B cell (primary cell): Measurements from ENCODE around the gene NSF. TPM values are rescaled to one million over a fixed set of nuclear protein-coding genes. Genes with fewer than 3 reads are reported as not detected.
"Not testable (repeated sequence)": the region's sequence is repeated elsewhere in the genome, so short reads cannot be mapped to it uniquely, and the experiment has no call there.

Source experiments
- ATAC-seq: fragments of 200-7000 bp; cut with Tn5 transposase; one replicate; pipeline ENCODE4 v1.10.0; 2021; ENCODE audit warnings: low read depth, mild to moderate bottlenecking, moderate number of reproducible peaks, moderate library complexity
- CTCF ChIA-PET: fragments of 350-600 bp; sonication (Branson Sonifier 250); formaldehyde crosslinking; loops from one replicate; lab custom pipeline; 2021; ENCODE audit warnings: antibody characterized with exemption, inconsistent platforms; lab: Charles Lee
- POLR2A ChIA-PET: fragments of 350-600 bp; sonication (Branson Sonifier 250); formaldehyde crosslinking; loops from one replicate; lab custom pipeline; 2021; ENCODE audit warnings: antibody characterized with exemption; lab: Charles Lee
- DNase-seq: peaks from one replicate; pipeline ENCODE4 v3.0.0; 2013
- H2AFZ ChIP-seq: 2 replicates; pipeline ENCODE4 v1.6.1; 2012; ENCODE audit warnings: mild to moderate bottlenecking, low read depth, low read length; ENCODE audit not compliant: insufficient read depth, poor library complexity, severe bottlenecking
- H3K27ac ChIP-seq, 2 donors: 1 replicate in 1 of 2; 2 replicates in 1 of 2; pipeline ENCODE4 v1.5.1; 2012 to 2013; ENCODE audit warnings: low read length in 2 of 2, mild to moderate bottlenecking in 2 of 2, moderate library complexity in 1 of 2
- H3K27me3 ChIP-seq, 4 experiments: fragments of 200-600 bp in 1 of 4; sonication (generic) in 1 of 4; replicated peaks in 1 of 4; 1 replicate in 2 of 4; 2 replicates in 2 of 4; pipeline versions ENCODE4 v1.6.1 to v1.7.0; 2013 to 2016; ENCODE audit warnings: low read length in 3 of 4, mild to moderate bottlenecking in 2 of 4, mixed read lengths in 1 of 4, moderate library complexity in 1 of 4; ENCODE audit not compliant: insufficient read depth in 4 of 4, control insufficient read depth in 3 of 4; ENCODE audit errors: control extremely low read depth in 1 of 4
- H3K36me3 ChIP-seq, 2 experiments: replicated peaks in 1 of 2; 1 replicate in 1 of 2; 2 replicates in 1 of 2; pipeline versions ENCODE4 v1.6.1 to v1.7.1; 2013; ENCODE audit warnings: low read length in 1 of 2; ENCODE audit not compliant: insufficient read depth in 2 of 2, control insufficient read depth in 1 of 2; ENCODE audit errors: control extremely low read depth in 1 of 2, extremely low read depth in 1 of 2
- H3K4me1 ChIP-seq, 2 donors: fragments of 200-600 bp in 1 of 2; sonication (generic) in 1 of 2; 1 replicate in 1 of 2; 2 replicates in 1 of 2; pipeline versions ENCODE4 v1.5.1 to v1.6.1; 2013 to 2017; ENCODE audit warnings: low read length in 2 of 2; ENCODE audit not compliant: control insufficient read depth in 2 of 2, insufficient read depth in 2 of 2
- H3K4me2 ChIP-seq: replicated peaks from 2 replicates; pipeline ENCODE3; 2012; ENCODE audit warnings: mild to moderate bottlenecking, low read depth, low read length; ENCODE audit not compliant: poor library complexity, severe bottlenecking
- H3K4me3 ChIP-seq, 5 experiments: fragments of 200-600 bp in 1 of 5; sonication (generic) in 1 of 5; 1 replicate in 3 of 5; 2 replicates in 2 of 5; pipeline versions ENCODE4 v1.5.1 to v1.7.0; 2011 to 2016; ENCODE audit warnings: low read length in 4 of 5, mild to moderate bottlenecking in 4 of 5, low read depth in 2 of 5, control low read depth in 1 of 5, moderate library complexity in 1 of 5; ENCODE audit not compliant: insufficient read depth in 1 of 5; ENCODE audit errors: control extremely low read depth in 1 of 5, extremely low read depth in 1 of 5
- H3K79me2 ChIP-seq: fragments of 200-600 bp; sonication (generic); one replicate; pipeline ENCODE4 v1.6.0; 2016; ENCODE audit warnings: low read length; ENCODE audit not compliant: control insufficient read depth, insufficient read depth
- H3K9ac ChIP-seq: fragments of 200-600 bp; sonication (generic); 2 replicates; pipeline ENCODE4 v1.6.1; 2017; ENCODE audit warnings: mild to moderate bottlenecking, low read length, moderate library complexity
- H3K9me3 ChIP-seq, 3 donors: one replicate each; pipeline versions ENCODE4 v1.6.1 to v1.7.1; 2013; ENCODE audit warnings: low read length in 2 of 3; ENCODE audit not compliant: control insufficient read depth in 2 of 3, insufficient read depth in 1 of 3; ENCODE audit errors: control extremely low read depth in 1 of 3
- H4K20me1 ChIP-seq: 2 replicates; pipeline ENCODE4 v1.6.0; 2012; ENCODE audit warnings: mild to moderate bottlenecking, low read length; ENCODE audit not compliant: insufficient read depth, control insufficient read depth, poor library complexity, severe bottlenecking
- H3K27ac Mint-ChIP-seq: one replicate; pipeline ENCODE4 v1.8.0; 2021; ENCODE audit warnings: mixed read lengths
- H3K27me3 Mint-ChIP-seq: one replicate; pipeline ENCODE4 v1.8.0; 2021; ENCODE audit warnings: mixed read lengths
- H3K4me1 Mint-ChIP-seq: one replicate; pipeline ENCODE4 v1.8.0; 2021; ENCODE audit warnings: mixed read lengths
- H3K4me3 Mint-ChIP-seq: one replicate; pipeline ENCODE4 v1.8.0; 2021; ENCODE audit warnings: mixed read lengths
- H3K9me3 Mint-ChIP-seq: one replicate; pipeline ENCODE4 v1.8.0; 2022; ENCODE audit warnings: mixed read lengths; ENCODE audit not compliant: insufficient read depth
- WGBS: methylation state at CpG from one replicate; pipeline ENCODE4 v1.1.5; 2013; ENCODE audit warnings: missing lambda C conversion rate; ENCODE audit not compliant: insufficient coverage; 5-methylcytosine and 5-hydroxymethylcytosine counted together
- intact Hi-C: fragments of 100-400 bp; cut with micrococcal nuclease; formaldehyde crosslinking; loops from one replicate; pipeline ENCODE4 v1.10.0; 2022
- polyA plus RNA-seq: library from polyadenylated mRNA; depleted of rRNA; stranded (reverse); fragments of >200 nt; gene quantifications from 2 replicates; pipeline ENCODE4 v1.2.3, GENCODE V29; 2012
- total RNA-seq, 2 donors: library from RNA; stranded (reverse); fragments of 120-200 nt in 1 of 2; gene quantifications; 1 replicate in 1 of 2; 2 replicates in 1 of 2; pipeline versions ENCODE4 v1.2.3 to v1.2.4, GENCODE V29; 2013 to 2022

NSF gene
- total and polyA plus RNA-seq, 2 donors (not counting 1 experiment from before 2014, with no cell fraction given), result 10.9 to 91.0 TPM

DNA sequence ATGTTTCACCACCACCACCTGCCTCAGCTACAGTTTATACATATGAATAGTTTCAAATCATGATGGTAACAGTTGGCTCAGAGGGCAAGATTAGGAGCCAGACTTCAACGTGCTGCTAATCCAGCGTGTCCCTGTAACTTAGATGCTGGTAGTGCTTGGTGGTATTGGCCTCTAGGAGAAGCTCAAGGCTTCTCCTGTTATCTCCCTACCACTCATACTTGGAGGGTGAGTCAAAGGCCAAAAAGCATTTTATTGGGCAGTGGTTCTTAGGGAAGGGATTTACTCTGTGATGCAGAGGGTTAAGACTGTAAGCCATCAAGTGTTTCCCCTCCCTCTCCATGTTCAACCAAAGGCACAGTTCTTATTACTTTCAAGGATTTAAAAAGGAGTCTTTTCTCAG, 82.3 kb downstream of the NSF start:
- intact Hi-C loops, POLR2A ChIA-PET, H3K4me1 ChIP-seq, DNase-seq, H3K27ac ChIP-seq, H3K9me3 Mint-ChIP-seq, H2AFZ ChIP-seq, H3K4me3 Mint-ChIP-seq, H3K27me3 Mint-ChIP-seq, H3K4me2 ChIP-seq, H3K27ac Mint-ChIP-seq, H3K79me2 ChIP-seq, H3K4me1 Mint-ChIP-seq, H3K4me3 ChIP-seq, ATAC-seq, H3K36me3 ChIP-seq, H3K27me3 ChIP-seq, H4K20me1 ChIP-seq, H3K9ac ChIP-seq, H3K9me3 ChIP-seq, CTCF ChIA-PET: not testable (repeated sequence)
- WGBS, result no CpG with 5 or more reads among the region's 2 CpGs

DNA sequence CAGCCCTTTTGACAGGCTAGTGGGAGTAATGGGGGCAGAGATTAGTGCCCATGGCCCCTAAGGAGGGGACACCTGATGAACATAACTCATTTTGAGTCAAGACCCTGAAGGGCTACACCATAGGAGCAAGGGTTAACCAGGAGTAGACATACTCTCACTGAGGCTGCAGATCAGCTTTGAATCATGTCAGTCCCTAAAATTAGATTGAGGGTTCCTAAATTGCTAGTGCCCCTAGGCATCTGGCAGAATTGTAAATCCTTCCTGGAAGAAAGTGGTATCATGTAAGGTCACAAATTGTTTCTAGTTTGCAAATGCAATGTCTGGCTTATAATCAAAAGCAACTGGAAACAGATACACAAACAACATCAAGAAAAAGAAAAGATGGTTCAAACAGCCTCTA, 87.3 kb downstream of the NSF start:
- H2AFZ ChIP-seq, H4K20me1 ChIP-seq, CTCF ChIA-PET, H3K4me1 Mint-ChIP-seq, H3K4me3 Mint-ChIP-seq, H3K4me1 ChIP-seq, DNase-seq, POLR2A ChIA-PET, H3K79me2 ChIP-seq, ATAC-seq, H3K27ac Mint-ChIP-seq, H3K27me3 Mint-ChIP-seq, intact Hi-C loops, H3K9me3 ChIP-seq, H3K4me3 ChIP-seq, H3K36me3 ChIP-seq, H3K9ac ChIP-seq, H3K4me2 ChIP-seq, H3K27me3 ChIP-seq, H3K27ac ChIP-seq, H3K9me3 Mint-ChIP-seq: not testable (repeated sequence)

DNA sequence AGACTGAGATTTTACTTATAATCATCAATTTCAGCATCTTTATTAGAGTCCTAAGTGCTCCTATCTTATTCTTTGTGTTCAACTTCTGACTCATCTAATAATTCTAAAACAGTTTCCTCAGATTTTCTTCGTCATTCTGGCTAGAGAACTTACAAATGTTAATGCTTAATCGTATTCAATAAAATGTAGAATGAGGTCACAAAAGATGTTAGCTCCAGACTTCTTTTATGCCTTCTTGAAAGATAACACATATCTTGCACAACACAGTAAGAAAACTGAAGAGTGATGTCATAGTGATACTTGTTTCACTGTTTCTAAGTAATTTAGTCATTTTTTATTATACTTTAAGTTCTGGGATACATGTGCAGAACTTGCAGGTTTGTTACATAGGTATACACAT, 93.2 kb downstream of the NSF start:
- ATAC-seq, H3K27ac Mint-ChIP-seq, H3K27me3 ChIP-seq, CTCF ChIA-PET, H3K4me1 ChIP-seq, H3K36me3 ChIP-seq, H3K4me2 ChIP-seq, H3K9me3 Mint-ChIP-seq, H3K4me3 ChIP-seq, H4K20me1 ChIP-seq, H3K9ac ChIP-seq, intact Hi-C loops, H3K27ac ChIP-seq, H3K9me3 ChIP-seq, H3K4me3 Mint-ChIP-seq, POLR2A ChIA-PET, H3K4me1 Mint-ChIP-seq, DNase-seq, H2AFZ ChIP-seq, H3K27me3 Mint-ChIP-seq, H3K79me2 ChIP-seq: not testable (repeated sequence)
- WGBS, result no CpG with 5 or more reads among the region's 2 CpGs

DNA sequence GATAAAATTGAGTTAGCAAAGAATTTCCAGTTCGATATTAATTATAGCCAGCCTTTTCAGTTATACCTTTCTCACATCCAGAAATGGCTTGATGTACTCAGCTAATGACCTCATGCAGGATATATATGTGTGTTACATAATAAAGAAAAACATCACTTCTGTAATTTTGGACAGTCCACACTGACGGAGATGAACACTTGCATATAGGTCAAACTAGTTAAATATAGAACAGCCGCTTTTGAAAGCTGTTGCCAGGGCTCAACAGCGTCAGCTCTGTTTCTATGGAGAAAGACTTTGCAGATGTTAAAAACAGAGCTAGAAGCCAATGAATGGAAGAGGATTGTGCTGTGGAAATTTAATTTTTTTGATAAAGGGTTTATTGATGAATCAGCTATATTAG, 94.8 kb downstream of the NSF start:
- H3K27me3 Mint-ChIP-seq, POLR2A ChIA-PET, H3K9me3 ChIP-seq, CTCF ChIA-PET, H3K79me2 ChIP-seq, H2AFZ ChIP-seq, H3K27me3 ChIP-seq, H3K4me2 ChIP-seq, ATAC-seq, H3K36me3 ChIP-seq, H3K4me1 ChIP-seq, H3K4me1 Mint-ChIP-seq, H3K27ac Mint-ChIP-seq, H4K20me1 ChIP-seq, H3K4me3 ChIP-seq, H3K27ac ChIP-seq, intact Hi-C loops, H3K9me3 Mint-ChIP-seq, H3K9ac ChIP-seq, DNase-seq, H3K4me3 Mint-ChIP-seq: not testable (repeated sequence)
- WGBS, result no CpG with 5 or more reads among the region's 4 CpGs
